ENCODE results near the gene ADPRM. TPM values are rescaled to one million over a fixed set of nuclear protein-coding genes. Genes with fewer than 3 reads are reported as not detected.

The ADPRM gene
- total RNA-seq, 1 experiment from 2014 or later: 5.1 TPM

DNA sequence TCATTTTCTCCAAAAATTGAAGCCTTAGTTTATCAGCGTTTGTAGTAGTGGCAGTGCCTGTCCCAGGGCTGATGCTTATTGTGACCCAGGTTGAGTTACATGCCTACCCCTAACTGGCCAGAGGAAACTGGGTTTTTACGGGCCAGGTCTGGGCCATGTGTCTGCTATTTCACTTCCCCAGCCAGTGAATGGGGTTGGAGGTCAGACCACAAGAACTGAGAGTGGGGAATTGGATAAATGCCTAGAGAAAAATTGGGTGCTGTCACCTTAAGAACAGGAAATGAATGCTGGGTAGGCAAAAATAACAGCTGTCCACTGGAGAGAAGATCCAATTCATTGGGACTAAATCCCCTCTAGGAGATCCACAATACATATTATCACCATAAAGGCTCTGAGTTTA, 5.2 kb downstream of the ADPRM start:
- Mint-ChIP-seq H3K4me1 (peaks cover 11 to 15% of the 10 kb centered on the region in 2 experiments), H3K36me3 (ENCODE audit: insufficient read depth in 1 of 3, low read depth in 3 of 3) (peaks cover 3 to 22% (median 17%) of the 10 kb centered on the region in 3 experiments; a peak in 5 of 7 replicates), H3K9me3 (no peaks in the 10 kb centered on the region), H3K4me3 (no peak overlapping the region), H3K27ac (no peak overlapping the region; a peak in 1 of 7 replicates), H3K27me3 (ENCODE audit: low read depth) (no peaks in the 10 kb centered on the region)
- H3K23ac ChIP-seq (ENCODE audit: insufficient read length, low read depth, low read length): no peak overlapping the region
- no peak overlapping the region for H3T11ph ChIP-seq (ENCODE audit: low read length)
- no peak overlapping the region for H2BK20ac ChIP-seq (ENCODE audit: low read depth, low read length, poor library complexity, severe bottlenecking)
- no peak for DNase-seq
- H3K9ac ChIP-seq (ENCODE audit: extremely low read depth, insufficient read length, low read length): no peak overlapping the region
- H3K9me3 ChIP-seq (ENCODE audit: control insufficient read depth, low read depth, low read length): no peaks in the 10 kb centered on the region
- TF ChIP-seq, protein P1, sequence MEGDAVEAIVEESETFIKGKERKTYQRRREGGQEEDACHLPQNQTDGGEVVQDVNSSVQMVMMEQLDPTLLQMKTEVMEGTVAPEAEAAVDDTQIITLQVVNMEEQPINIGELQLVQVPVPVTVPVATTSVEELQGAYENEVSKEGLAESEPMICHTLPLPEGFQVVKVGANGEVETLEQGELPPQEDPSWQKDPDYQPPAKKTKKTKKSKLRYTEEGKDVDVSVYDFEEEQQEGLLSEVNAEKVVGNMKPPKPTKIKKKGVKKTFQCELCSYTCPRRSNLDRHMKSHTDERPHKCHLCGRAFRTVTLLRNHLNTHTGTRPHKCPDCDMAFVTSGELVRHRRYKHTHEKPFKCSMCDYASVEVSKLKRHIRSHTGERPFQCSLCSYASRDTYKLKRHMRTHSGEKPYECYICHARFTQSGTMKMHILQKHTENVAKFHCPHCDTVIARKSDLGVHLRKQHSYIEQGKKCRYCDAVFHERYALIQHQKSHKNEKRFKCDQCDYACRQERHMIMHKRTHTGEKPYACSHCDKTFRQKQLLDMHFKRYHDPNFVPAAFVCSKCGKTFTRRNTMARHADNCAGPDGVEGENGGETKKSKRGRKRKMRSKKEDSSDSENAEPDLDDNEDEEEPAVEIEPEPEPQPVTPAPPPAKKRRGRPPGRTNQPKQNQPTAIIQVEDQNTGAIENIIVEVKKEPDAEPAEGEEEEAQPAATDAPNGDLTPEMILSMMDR (conservative IDR thresholded peaks at IDR 0.05): no peak
- H4K8ac ChIP-seq (replicated peaks; ENCODE audit: insufficient read length, low read depth, low read length): no peak overlapping the region
- no peaks in the 10 kb centered on the region for H3K27me3 ChIP-seq (ENCODE audit: insufficient read depth, low read length)
- no peaks in the 10 kb centered on the region for H4K20me1 ChIP-seq (ENCODE audit: control insufficient read depth, insufficient read depth, insufficient read length)
- no peak overlapping the region for H2BK120ac ChIP-seq (ENCODE audit: low read depth, low read length, poor library complexity, severe bottlenecking)
- no peaks in the 10 kb centered on the region for H3K4me1 ChIP-seq (ENCODE audit: insufficient read depth, low read length)
- H3K4ac ChIP-seq (ENCODE audit: low read depth, low read length): no peak overlapping the region
- H3K4me2 ChIP-seq (ENCODE audit: insufficient read depth, insufficient read length, low read length): no peak overlapping the region
- peaks cover 5% of the 10 kb centered on the region for H3K23me2 ChIP-seq (ENCODE audit: insufficient read length, low read depth, low read length, poor library complexity, severe bottlenecking)
- H2AFZ ChIP-seq (ENCODE audit: low read length): no peak overlapping the region
- no peak overlapping the region for H3K18ac ChIP-seq (ENCODE audit: insufficient read length, low read depth, low read length)
- no peak overlapping the region for H3K27ac ChIP-seq (ENCODE audit: insufficient read length, low read depth, low read length)
- H3K56ac ChIP-seq (ENCODE audit: insufficient read length, low read depth, low read length): no peak overlapping the region
- H3K14ac ChIP-seq (ENCODE audit: insufficient read depth, low read length): no peak overlapping the region
- H2BK5ac ChIP-seq (ENCODE audit: insufficient read length, low read length): no peak overlapping the region
- H4K91ac ChIP-seq (ENCODE audit: insufficient read length, low read depth, low read length): no peak overlapping the region
- H3K79me1 ChIP-seq (ENCODE audit: insufficient read depth, low read depth, low read length, poor library complexity, severe bottlenecking): no peaks in the 10 kb centered on the region
- no peak overlapping the region for H4K5ac ChIP-seq (ENCODE audit: insufficient read length, low read depth, low read length)
- H2BK12ac ChIP-seq (ENCODE audit: insufficient read length, low read depth, low read length): no peak overlapping the region
- H2BK15ac ChIP-seq (ENCODE audit: low read depth, low read length): no peak overlapping the region
- H3K79me2 ChIP-seq (ENCODE audit: insufficient read depth, low read length): no peaks in the 10 kb centered on the region
- H2AK5ac ChIP-seq (ENCODE audit: insufficient read length, low read length): no peak overlapping the region
- WGBS (ENCODE audit: extremely low coverage, insufficient read length, low lambda C conversion rate): no CpG with 5 or more reads among the region's 2 CpGs
